ENCODE data around the gene TRAF3.

DNA sequence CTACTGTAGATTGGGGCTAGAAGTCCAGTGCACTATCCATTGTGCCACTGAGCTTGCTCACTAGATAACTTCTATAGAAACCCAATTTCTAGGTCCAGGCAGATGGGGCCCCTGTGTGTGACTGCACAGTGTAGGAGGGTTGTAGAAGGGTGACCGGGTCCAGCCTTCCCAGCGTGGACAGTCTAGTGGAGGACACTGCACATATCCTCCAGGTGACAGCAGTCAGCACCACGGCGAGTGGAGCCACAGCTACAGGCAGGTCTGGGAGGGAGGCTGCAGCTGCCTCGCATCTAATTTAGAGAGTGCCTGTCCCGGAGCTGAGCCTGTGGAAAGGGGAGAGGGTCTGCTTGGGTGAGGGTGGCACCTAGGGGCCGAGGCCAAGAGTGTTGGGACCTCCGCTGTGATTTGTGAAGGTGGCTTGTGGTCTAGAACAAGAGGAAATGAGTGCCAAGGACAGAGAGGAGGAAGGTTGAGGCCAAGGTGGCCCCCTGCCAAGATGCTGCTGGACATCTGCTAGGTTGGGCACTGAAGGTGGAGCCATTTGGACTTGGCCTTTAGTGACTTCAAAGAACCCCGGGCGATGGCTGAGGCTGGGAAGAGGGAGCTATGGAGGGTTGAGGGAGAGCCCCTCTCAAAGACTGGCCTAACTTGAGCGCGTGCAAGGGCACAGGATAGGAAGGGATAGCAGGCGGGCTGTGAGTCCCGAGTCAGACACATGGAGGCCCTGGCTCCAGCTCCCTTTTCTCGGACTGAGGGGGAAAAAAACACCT lies 46.0 kb upstream of the TRAF3 start:
- TF ChIP-seq POLR2A (IDR thresholded peaks at IDR 0.05; ENCODE audit: low read length) (no peak), GATA1 (IDR thresholded peaks at IDR 0.05; ENCODE audit: low read depth, low read length) (no peak)
